ENCODE measurements around the gene PSMD1. TPM values are rescaled to one million over a fixed set of nuclear protein-coding genes. Genes with fewer than 3 reads are reported as not detected.

PSMD1 gene
- polyA plus RNA-seq, 1 donor from 2014 or later = 83.8 TPM

DNA sequence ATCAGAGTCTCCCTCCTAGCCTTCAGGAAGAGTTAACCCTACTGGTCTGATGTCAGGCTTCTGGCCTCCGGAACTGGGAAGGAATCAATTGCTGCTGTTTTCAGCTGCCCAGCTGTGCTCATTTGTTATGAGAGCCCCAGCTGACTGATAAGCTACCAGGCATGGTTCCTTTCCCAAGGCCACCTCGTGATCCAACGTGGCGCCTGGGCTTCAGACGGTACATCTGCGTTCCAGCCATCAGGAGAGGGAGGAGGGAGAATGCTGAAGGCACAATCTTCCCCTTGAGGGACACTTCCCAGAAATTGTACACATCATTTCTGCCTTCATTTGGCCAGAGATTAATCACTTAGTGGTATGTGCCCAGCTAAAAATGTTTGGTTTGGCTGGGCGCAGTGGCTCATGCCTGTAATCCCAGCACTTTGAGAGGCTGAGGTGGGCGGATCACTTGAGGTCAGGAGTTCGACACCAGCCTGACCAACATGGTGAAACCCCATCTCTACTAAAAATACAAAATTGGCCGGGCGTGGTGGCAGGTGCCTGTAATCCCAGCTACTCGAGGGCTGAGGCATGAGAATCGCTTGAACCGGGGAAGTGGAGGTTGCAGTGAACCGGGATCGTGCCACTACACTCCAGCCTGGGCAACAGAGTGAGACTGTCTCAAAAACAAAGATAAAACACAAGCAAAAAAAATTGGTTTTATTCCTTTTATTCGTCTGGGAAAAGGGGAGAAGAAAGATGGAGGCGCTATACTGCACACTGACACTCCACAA, 131.3 kb downstream of the PSMD1 start:
- no peak overlapping the region for H3K4me2 ChIP-seq (ENCODE audit: low read length)
- H4K20me1 ChIP-seq (ENCODE audit: insufficient read depth) = no peaks in the 10 kb centered on the region
- no peaks in the 10 kb centered on the region for H3K27me3 ChIP-seq (ENCODE audit: insufficient read depth, low read depth, low read length)
- no peaks in the 10 kb centered on the region for H3K79me2 ChIP-seq (replicated peaks; ENCODE audit: insufficient read depth, low read length)
- H2AFZ ChIP-seq (ENCODE audit: low read depth, low read length) = no peak overlapping the region
- H3K9me2 ChIP-seq (ENCODE audit: insufficient read depth, low read length) = no peaks in the 10 kb centered on the region
- no peak overlapping the region for H3K27ac ChIP-seq (ENCODE audit: low read length)
- no peak overlapping the region for H3K4me3 ChIP-seq (ENCODE audit: low read length)
- no peaks in the 10 kb centered on the region for H3K9me3 ChIP-seq (ENCODE audit: low read length)
- no peak overlapping the region for H3K9ac ChIP-seq (ENCODE audit: low read length)
- TF ChIP-seq RAD21 (conservative IDR thresholded peaks at IDR 0.05) = no peak
- TF ChIP-seq POLR2AphosphoS5 (IDR thresholded peaks at IDR 0.05) = no peak
- TF ChIP-seq, protein P1, sequence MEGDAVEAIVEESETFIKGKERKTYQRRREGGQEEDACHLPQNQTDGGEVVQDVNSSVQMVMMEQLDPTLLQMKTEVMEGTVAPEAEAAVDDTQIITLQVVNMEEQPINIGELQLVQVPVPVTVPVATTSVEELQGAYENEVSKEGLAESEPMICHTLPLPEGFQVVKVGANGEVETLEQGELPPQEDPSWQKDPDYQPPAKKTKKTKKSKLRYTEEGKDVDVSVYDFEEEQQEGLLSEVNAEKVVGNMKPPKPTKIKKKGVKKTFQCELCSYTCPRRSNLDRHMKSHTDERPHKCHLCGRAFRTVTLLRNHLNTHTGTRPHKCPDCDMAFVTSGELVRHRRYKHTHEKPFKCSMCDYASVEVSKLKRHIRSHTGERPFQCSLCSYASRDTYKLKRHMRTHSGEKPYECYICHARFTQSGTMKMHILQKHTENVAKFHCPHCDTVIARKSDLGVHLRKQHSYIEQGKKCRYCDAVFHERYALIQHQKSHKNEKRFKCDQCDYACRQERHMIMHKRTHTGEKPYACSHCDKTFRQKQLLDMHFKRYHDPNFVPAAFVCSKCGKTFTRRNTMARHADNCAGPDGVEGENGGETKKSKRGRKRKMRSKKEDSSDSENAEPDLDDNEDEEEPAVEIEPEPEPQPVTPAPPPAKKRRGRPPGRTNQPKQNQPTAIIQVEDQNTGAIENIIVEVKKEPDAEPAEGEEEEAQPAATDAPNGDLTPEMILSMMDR (IDR thresholded peaks at IDR 0.05; ENCODE audit: poor library complexity, severe bottlenecking) = no peak
- no peak for TF ChIP-seq EP300 (conservative IDR thresholded peaks at IDR 0.05; ENCODE audit: poor library complexity, severe bottlenecking)
- TF ChIP-seq SMC3 (conservative IDR thresholded peaks at IDR 0.05; ENCODE audit: poor library complexity) = no peak
- no peaks in the 10 kb centered on the region for H3K36me3 ChIP-seq (ENCODE audit: insufficient read depth, low read length)
- no peaks in the 10 kb centered on the region for H3F3A ChIP-seq (ENCODE audit: insufficient read depth, low read length, poor library complexity, severe bottlenecking)

DNA sequence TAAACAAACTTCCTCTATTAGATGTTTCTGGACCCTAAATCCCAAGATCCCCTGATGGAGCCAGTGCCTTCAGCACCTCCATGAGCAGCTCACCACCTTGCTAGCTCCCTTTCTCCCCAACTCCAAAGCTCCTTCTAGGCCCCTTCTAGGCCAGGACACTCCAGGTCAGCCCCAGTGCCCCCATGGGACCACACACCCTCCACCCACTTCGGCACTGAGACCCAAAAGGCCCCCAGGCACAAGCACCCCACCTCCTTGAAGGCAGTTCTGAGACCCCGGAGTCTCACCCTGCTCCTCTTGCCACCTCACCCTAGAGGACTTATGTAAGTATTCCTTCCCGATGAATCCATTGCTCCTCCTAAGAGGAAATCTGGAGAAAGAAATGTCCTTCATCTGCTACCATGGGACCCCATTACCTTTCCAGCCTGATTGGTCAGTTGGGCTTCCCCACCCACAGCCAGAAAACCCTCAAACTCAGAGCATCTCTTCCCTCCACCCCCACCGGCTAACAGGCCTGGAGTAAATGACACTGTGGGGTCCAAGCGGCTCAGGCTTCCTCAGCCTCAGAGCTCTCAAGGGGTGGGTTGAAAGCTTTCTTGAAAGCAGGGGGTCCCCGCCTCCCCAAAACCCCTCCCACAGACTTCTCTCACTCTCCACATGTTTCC, 132.0 kb downstream of the PSMD1 start:
- Histone ChIP-seq H2AFZ (ENCODE audit: low read depth, low read length) (no peak overlapping the region), H3K27ac (ENCODE audit: low read length) (no peak overlapping the region), H3K9me3 (ENCODE audit: low read length) (no peaks in the 10 kb centered on the region), H3K79me2 (replicated peaks; ENCODE audit: insufficient read depth, low read length) (no peaks in the 10 kb centered on the region), H3F3A (ENCODE audit: insufficient read depth, low read length, poor library complexity, severe bottlenecking) (no peaks in the 10 kb centered on the region), H3K4me3 (ENCODE audit: low read length) (no peak overlapping the region), H3K27me3 (ENCODE audit: insufficient read depth, low read depth, low read length) (no peaks in the 10 kb centered on the region), H3K4me2 (ENCODE audit: low read length) (no peak overlapping the region), H3K9ac (ENCODE audit: low read length) (no peak overlapping the region), H3K9me2 (ENCODE audit: insufficient read depth, low read length) (no peaks in the 10 kb centered on the region), H4K20me1 (ENCODE audit: insufficient read depth) (no peaks in the 10 kb centered on the region), H3K36me3 (ENCODE audit: insufficient read depth, low read length) (no peaks in the 10 kb centered on the region)
- TF ChIP-seq, protein P1 (IDR thresholded peaks at IDR 0.05; ENCODE audit: poor library complexity, severe bottlenecking) = no peak
- no peak for TF ChIP-seq SMC3 (conservative IDR thresholded peaks at IDR 0.05; ENCODE audit: poor library complexity)
- TF ChIP-seq POLR2AphosphoS5 (IDR thresholded peaks at IDR 0.05) = no peak
- no peak for TF ChIP-seq RAD21 (conservative IDR thresholded peaks at IDR 0.05)
- TF ChIP-seq EZH2 (IDR thresholded peaks at IDR 0.05; ENCODE audit: borderline replicate concordance, insufficient read depth, low read length, poor library complexity, severe bottlenecking) = no peak
- TF ChIP-seq TAF1 (IDR thresholded peaks at IDR 0.05; ENCODE audit: low read depth) = no peak

DNA sequence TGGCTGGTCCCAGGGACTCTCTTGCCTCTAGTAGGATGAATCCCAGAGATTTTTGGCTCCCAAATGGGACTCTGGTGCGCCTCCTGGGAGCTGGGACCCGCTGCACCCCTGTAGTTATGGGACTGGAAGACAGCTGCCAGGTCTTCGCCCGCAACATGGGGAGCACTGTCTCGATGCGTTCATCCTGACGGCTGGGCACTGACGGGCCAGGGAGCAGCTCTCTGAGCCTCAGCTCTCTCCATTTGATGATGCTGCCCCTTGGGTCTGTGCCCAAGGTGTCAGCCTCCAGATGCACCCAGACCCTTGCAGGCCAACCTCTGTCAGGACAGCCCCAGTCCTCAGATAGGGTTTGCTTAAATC, 132.5 kb downstream of the PSMD1 start:
- TF ChIP-seq SMC3 (conservative IDR thresholded peaks at IDR 0.05; ENCODE audit: poor library complexity) (no peak), EZH2 (IDR thresholded peaks at IDR 0.05; ENCODE audit: borderline replicate concordance, insufficient read depth, low read length, poor library complexity, severe bottlenecking) (no peak), POLR2AphosphoS5 (IDR thresholded peaks at IDR 0.05) (no peak), MXI1 (conservative IDR thresholded peaks at IDR 0.05; ENCODE audit: poor library complexity, severe bottlenecking) (no peak), EP300 (conservative IDR thresholded peaks at IDR 0.05; ENCODE audit: poor library complexity, severe bottlenecking) (no peak), RAD21 (conservative IDR thresholded peaks at IDR 0.05) (no peak), TAF1 (IDR thresholded peaks at IDR 0.05; ENCODE audit: low read depth) (no peak)
- TF ChIP-seq, protein P2, sequence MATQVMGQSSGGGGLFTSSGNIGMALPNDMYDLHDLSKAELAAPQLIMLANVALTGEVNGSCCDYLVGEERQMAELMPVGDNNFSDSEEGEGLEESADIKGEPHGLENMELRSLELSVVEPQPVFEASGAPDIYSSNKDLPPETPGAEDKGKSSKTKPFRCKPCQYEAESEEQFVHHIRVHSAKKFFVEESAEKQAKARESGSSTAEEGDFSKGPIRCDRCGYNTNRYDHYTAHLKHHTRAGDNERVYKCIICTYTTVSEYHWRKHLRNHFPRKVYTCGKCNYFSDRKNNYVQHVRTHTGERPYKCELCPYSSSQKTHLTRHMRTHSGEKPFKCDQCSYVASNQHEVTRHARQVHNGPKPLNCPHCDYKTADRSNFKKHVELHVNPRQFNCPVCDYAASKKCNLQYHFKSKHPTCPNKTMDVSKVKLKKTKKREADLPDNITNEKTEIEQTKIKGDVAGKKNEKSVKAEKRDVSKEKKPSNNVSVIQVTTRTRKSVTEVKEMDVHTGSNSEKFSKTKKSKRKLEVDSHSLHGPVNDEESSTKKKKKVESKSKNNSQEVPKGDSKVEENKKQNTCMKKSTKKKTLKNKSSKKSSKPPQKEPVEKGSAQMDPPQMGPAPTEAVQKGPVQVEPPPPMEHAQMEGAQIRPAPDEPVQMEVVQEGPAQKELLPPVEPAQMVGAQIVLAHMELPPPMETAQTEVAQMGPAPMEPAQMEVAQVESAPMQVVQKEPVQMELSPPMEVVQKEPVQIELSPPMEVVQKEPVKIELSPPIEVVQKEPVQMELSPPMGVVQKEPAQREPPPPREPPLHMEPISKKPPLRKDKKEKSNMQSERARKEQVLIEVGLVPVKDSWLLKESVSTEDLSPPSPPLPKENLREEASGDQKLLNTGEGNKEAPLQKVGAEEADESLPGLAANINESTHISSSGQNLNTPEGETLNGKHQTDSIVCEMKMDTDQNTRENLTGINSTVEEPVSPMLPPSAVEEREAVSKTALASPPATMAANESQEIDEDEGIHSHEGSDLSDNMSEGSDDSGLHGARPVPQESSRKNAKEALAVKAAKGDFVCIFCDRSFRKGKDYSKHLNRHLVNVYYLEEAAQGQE (IDR thresholded peaks at IDR 0.05; ENCODE audit: borderline replicate concordance) = no peak
- TF ChIP-seq, protein P1 (IDR thresholded peaks at IDR 0.05; ENCODE audit: poor library complexity, severe bottlenecking) = no peak
- H3K27ac ChIP-seq (ENCODE audit: low read length) = no peak overlapping the region

More for the DNA sequence above, 132.5 kb downstream of the PSMD1 start:
- Histone ChIP-seq H3K36me3 (ENCODE audit: insufficient read depth, low read length) (no peaks in the 10 kb centered on the region), H3K27me3 (ENCODE audit: insufficient read depth, low read depth, low read length) (no peaks in the 10 kb centered on the region), H3K9me3 (ENCODE audit: low read length) (no peaks in the 10 kb centered on the region), H2AFZ (ENCODE audit: low read depth, low read length) (no peak overlapping the region), H3K79me2 (replicated peaks; ENCODE audit: insufficient read depth, low read length) (no peaks in the 10 kb centered on the region), H3F3A (ENCODE audit: insufficient read depth, low read length, poor library complexity, severe bottlenecking) (no peaks in the 10 kb centered on the region), H3K9ac (ENCODE audit: low read length) (no peak overlapping the region), H3K4me2 (ENCODE audit: low read length) (no peak overlapping the region), H3K4me3 (ENCODE audit: low read length) (no peak overlapping the region), H3K9me2 (ENCODE audit: insufficient read depth, low read length) (no peaks in the 10 kb centered on the region), H4K20me1 (ENCODE audit: insufficient read depth) (no peaks in the 10 kb centered on the region)
